Left forelimb (tissue), 1 donor: ENCODE measurements around the gene NBPF4.
"Not testable (repeated sequence)": the region's sequence is repeated elsewhere in the genome, so short reads cannot be mapped to it uniquely, and the experiment has no call there.

Experiments used
- DNase-seq: peaks from one replicate; pipeline ENCODE4 v3.0.0-alpha.2; 2018; ENCODE audit warnings: low spot score

The NBPF4 gene

DNA sequence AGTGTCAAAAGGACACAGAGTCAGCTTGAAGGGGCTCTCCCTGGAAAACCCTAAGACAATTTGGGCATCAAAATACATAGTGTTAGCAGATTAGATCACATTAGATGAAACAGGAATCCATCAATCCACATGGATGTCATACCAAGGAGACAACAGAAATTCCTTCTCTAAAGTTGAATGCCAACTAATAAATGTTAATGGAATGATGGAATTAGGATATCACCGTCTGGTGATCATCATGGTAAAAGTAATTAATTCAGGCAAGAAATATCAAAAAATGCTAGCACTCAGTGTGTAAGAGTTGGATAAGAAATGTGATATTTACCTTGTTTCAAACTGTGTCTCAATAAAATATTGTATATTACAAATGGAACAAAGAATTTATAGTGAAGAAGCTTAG lies 32.9 kb downstream of the NBPF4 start:
- no peak for DNase-seq

DNA sequence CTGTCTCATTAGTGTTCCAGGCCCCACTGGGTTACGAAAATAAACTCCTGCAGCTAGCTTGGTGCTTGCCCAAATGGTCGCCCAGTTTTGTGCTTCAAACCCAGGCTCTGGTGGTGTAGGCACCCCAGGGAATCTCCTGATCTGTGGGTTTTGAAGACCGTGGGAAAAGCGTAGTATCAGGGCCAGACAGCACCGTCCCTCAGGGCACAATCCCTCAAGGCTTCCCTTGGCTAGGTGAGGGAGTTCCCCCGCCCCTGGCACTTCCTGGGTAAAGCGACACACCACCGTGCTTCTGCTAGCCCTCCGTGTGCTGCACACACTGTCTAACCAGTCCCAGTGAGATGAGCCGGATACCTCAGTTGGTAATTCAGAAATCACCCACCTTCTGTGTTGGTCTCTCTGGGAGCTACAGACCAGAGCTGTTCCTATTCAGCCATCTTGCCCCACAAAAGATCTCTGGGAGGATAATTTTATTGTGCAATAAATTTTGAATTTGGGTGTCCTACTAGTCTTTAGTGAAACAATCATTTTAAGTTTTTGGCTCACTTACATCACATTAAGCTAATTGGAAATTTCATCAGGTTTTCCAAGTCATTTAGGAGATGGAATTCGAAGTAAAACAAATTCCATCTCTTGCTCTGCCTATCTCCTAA lies 34.3 kb downstream of the NBPF4 start:
- DNase-seq = no peak

DNA sequence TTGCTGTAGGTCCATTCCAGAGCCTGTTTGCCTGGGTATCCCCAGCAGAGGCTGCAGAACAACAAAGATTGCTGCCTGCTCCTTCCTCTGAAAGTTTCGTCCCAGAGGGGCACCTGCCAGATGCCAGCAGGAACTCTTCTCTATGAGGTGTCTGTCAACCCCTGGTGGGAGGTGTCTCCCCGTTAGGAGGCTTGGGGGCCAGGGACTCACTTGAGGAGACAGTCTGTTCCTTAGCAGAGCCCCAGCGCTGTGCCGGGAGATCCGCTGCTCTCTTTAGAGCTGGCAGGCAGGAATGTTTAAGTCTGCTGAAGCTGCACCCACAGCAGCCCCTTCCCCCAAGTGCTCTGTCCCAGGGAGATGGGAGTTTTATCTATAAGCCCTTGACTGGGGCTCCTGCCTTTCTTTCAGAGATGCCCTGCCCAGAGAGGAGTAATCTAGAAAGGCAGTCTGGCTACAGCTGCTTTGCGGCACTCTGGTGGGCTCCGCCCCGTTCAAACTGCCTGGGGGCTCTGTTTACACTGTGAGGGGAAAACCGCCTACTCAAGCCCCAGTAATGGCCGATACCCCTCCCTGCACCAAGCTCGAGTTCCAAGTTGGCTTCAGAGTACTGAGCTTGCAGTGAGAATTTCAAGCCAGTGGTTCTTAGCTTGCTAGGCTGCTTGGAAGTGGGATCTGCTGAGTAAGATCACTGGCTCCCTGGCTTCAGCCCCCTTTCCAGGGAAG lies 35.0 kb downstream of the NBPF4 start:
- DNase-seq = no peak

DNA sequence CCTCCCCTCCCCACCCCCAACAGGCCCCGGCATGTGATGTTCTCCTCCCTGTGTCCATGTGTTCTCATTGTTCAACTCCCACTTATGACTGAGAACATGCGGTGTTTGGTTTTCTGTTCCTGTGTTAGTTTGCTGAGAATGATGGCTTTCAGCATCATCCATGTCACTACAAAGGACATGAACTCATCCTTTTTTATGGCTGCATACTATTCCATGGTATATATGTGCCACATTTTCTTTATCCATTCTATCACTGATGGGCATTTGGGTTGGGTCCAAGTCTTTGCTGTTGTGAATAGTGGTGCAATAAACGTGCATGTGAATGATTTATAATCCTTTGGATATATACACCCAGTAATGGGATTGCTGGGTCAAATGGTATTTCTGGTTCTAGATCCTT lies 40.3 kb downstream of the NBPF4 start:
- DNase-seq = not testable (repeated sequence)

DNA sequence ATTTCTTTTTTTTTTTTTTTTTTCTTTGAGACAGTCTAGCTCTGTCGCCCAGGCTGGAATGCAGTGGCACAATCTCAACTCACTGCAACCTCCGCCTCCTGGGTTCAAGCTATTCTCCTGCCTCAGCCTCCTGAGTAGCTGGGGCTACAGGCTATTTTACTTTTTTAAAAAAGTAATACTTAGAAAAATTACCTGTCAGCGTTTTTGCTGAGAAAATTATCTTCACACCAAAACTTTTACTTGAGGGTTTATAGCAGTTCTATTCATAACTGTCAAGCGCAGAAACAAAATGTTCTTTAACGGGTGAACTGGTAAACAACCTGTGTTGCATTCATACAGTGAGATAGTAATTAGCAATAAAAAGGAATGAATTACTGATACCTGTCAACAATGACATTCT lies 42.2 kb downstream of the NBPF4 start:
- no peak for DNase-seq

DNA sequence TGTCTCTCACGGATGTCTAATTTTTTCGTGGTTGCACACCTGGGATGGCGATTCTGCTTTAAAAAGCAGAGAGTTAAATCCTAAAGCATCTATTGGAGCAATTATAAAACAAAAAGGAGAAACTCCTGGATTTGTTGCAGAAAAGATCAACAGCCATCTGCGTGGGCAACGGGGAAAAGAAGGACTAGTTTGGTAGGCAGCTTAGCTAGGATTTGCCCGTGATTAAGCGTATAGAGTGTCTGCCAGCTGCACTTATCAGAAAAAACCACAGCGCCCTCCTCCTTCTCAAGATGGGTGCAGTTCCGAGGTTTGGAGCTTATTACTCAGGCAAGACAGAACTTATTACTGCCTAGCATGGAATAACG lies 43.2 kb downstream of the NBPF4 start:
- DNase-seq = no peak

DNA sequence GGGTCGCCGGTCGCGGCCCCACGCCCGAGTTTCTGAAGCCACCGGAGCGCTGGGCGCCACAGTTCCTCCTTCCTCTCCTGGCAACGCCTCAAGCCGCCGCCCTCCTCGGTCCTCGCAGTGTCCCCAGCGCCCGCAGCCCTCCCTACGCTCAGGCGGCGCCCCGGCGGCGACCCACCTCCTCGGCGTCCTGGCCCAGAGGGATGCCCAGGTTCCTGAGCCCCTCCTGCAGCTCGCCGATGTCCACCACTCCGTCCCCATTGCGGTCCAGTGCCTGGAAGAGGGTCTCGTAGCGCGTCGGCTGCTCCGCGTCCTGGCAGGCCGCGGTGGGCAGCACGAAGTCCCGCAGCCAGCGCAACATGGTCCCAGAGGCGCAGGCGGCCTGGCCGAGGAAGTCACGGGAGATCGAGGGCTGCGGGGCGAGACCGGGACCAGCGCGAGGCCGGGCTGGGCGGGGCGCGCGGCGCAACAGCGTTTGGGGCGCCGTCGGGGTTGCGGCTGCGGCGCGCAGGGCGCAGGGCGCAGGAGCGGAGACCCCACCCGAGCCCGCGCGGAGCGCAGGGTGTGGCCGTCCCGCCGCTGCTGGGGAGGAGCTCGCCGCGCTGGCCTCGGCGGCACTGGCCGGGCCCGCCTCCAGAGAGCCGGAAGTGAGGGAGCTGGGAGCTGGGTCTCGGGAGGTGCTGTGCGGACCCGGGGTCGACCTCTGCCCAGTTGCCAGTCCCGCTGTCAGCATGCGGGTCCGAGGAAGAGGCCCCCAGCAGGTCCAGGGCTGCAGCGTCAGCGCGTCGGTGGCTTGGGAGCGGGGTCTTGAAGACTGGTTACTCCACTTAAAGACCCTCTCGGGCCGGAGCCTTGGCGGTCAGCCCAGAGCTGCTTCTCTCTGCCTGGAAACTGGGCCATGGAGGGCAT lies 43.8 kb downstream of the NBPF4 start, which contains the start of gene SLC25A24:
Gene SLC25A24, minus strand, starts transcription at position 563 of the 906 bp plus-strand sequence. Its CDS starts 205 bp downstream, at position 358.
- peak; percentile 93 for DNase-seq

DNA sequence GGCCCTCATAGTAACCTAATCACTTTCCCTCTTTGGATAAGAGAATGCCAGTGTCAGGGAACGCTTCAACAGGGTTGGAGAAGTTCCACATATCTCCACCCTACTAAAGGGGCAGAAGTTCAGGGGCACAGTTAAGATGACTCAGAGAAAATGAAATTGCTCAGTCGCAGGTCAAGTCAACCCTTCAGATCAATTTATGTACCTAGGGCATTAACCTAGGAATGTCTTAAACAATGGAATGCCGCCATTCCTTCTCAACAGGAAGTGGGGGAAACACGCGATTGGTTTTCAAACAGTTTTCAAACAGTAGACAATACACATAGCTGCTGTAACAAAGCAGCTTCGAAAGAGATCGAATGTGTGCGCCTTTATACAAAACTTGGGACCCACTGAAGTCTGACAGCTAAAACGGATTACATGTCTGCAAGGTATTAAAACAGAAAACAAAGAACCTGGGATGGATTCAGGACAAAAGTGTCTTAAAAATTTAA lies 44.6 kb downstream of the NBPF4 start:
- DNase-seq = no peak

DNA sequence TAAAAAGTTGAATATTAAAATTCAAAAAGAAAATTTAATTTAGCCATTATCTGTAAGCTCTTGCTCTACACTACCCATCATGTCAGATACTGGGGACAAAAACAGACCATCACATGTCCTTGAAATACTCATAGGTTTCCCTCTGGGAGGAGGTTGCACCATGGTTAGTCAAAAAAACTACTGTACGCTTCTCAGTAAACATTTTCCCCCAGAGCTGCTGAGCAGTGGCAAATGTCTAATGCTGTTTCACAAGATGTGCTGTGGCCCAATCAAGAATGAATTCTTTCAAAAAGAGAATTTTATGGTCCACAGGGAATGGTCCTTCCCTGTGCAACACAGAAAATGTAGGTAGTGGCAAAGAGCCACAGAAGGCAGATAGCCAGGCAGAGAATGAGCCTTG lies 49.8 kb downstream of the NBPF4 start:
- no peak for DNase-seq

DNA sequence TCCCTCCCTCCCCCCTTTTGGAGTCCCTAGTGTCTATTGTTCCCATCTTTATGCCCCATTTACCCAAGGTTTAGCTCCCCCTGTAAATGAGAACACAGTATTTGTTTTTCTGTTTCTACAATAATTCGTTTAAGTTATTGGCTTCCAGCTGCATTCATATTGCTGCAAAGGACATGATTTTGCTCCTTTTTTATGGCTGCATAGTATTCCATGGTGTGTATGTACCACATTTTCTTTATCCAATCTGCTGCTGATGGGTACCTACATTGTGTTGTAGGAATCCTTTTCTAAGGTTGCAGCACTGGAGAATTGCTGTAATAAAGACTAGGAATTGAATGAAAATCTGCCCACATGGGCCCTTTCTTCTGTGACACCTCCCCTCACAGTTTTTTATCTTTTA lies 50.5 kb downstream of the NBPF4 start:
- no peak for DNase-seq

DNA sequence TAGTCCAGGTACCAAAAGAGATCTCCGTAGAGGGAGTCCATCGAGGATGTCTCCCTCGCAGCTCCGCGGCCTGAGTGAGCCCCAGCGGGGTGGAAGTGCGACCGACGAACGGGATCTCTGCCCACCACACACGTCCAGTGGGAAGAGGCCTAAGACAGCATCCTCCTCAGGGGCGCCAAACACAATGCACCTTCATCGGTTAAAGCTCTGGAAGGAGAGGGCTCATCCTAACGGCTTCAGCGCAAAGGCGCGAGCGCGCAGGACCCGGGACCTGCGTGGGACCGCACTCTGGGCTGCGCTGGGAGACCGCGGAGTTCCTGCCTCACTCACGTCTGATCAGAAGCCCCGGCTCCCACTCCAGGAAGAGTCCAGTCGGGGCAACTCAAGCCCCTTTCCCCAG lies 51.3 kb downstream of the NBPF4 start:
- no peak for DNase-seq

DNA sequence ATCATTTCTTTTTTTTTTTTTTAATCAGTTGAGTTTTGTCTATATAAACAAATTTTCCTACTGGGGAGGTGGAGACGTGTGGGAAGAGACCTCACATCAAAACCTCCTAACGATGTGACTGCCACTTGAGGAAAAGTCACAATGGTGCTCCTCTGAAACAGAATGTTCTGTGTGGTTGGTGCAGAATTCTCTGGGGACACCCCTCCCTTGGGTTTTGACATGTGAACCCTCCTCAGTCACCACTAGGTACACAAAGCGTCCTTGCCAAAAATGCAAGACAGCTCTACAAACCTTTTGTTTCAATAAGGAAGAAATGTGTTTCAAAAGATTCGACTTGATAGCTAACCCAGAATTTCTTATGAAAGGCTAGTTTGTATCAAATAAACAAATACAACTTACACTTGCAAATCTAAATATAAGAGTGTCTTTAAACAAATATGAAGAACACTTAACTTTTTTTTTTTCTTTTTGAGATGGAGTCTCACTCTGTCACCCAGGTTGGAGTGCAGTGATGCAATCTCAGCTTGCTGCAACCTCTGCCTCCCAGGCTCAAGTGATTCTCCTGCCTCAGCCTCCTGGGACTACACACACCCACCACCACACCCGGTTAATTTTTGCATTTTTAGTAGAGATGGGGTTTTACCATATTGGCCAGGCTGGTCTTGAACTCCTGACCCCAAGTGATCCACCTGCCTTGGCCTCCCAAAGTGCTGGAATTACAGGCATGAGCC lies 53.0 kb downstream of the NBPF4 start:
- no peak for DNase-seq

DNA sequence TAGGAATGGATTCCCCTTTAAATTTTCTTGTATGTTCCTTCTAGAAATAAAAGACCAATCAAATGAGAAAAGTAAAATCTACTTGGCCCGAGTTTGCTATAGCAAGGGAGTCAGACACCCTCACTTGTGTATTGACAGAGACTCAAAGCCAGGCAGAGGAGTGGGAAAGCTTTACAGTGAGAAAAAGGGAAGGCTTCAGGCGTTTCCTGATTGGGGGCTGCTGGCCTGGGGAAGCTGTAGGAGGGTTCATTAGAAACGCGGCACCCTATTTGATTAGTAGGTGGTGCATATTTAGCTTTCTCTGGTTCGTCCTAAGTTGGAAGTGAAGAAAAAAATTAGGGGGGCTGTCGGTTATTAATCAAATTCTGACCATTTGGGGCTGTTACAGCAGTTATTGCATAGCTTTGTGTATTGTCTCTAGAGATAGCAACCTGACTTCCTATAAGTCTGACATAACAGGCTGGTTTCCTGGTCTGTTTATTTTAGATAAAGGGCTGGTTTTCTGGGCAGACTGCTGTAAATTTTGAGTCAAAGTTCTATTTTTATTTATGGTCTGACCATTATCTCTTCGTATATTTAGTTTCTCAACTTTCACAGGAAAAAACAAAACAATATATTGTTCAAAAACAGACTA lies 53.8 kb downstream of the NBPF4 start:
- no peak for DNase-seq

DNA sequence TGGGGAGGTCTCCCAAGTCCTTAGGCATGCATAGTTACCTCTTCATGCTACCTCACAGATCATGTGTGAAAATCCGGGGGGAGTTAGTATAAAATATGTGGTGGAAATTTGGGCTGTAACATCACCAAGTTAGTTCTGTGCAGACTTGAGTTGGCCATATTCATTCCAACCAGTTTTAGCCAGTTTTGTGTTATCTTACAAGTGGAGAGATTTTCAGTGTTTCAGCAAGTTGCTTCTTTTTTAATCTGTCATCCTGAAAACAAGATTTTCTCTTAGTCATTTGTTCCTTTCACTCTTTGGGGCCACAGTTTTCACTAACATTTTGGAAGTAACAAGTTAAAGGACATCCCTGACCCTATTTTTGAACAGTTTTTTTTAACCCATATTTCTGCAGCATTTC lies 55.1 kb downstream of the NBPF4 start:
- DNase-seq = no peak

DNA sequence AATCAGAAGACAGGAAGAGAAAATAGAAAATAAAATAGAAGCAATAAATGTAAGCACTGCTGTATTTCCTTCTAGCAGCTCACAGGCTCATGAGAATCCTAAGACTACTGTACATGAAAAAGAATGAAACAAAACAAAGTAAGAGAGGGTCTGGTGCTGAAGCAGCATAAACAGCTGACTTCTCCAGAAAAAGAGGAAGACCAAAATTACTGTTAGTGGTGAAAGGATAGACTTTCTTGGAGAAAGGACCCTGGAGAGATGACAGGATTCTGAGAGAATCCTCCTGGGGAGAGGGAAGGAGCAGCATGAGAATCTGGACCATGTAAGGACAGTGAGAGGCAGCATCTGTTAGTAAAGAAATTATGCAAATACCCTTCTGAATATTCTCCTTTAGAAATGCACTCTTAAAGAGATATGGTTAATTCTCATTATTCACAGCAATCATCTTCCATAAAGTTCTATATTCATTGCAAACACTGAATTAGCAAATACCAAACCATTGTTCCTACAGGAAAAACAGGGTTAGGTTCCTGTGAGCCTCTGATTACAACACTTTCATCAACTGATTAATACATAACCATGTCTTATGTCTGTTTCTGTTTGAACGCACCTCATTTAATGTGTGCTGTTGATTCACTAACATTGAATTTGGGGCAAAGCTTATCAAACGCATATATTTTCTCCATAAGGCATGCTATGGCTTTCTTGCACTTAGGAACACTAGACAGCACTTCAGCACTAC lies 60.7 kb downstream of the NBPF4 start:
- DNase-seq = no peak

DNA sequence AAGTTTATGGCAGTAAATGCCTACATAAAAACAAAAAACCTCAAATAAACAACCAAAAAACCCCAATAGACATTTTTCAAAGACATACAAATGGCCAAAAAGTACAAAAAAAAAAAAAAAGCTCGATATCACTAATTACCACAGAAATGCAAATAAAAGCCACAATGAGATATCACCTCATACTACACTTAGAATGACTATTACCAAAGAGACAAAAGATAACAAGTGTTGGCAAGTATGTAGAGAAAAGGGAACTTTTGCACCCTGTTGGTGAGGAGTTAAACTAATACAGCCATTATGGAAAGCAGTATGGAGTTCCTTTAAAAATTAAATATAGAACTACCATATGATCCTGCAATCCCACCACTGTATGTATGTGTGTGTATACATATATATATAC lies 64.9 kb downstream of the NBPF4 start:
- DNase-seq = no peak
